Endodermal cell (in vitro differentiated cells): Measurements from ENCODE around the gene MTMR3. TPM values are rescaled to one million over a fixed set of nuclear protein-coding genes. Genes with fewer than 3 reads are reported as not detected.

Experiments
- DNase-seq: peaks from one replicate; pipeline ENCODE4 v3.0.0-alpha.2; 2017
- H3K27ac ChIP-seq: 2 replicates; pipeline ENCODE4 v1.5.1; 2013; ENCODE audit warnings: mild to moderate bottlenecking, low read depth, low read length, moderate library complexity
- H3K27me3 ChIP-seq: 2 replicates; pipeline ENCODE4 v1.6.1; 2013; ENCODE audit warnings: mild to moderate bottlenecking, low read length, moderate library complexity; ENCODE audit not compliant: insufficient read depth, control insufficient read depth, poor library complexity, severe bottlenecking
- H3K36me3 ChIP-seq: 2 replicates; pipeline ENCODE4 v1.7.0; 2013; ENCODE audit warnings: mild to moderate bottlenecking, low read length, moderate library complexity; ENCODE audit not compliant: control insufficient read depth, insufficient read depth
- H3K4me1 ChIP-seq: one replicate; pipeline ENCODE4 v1.7.0; 2013; ENCODE audit warnings: low read length; ENCODE audit not compliant: control insufficient read depth, insufficient read depth
- H3K4me3 ChIP-seq: 2 replicates; pipeline ENCODE4 v1.5.1; 2013; ENCODE audit warnings: mild to moderate bottlenecking, low read length, moderate library complexity
- H3K9ac ChIP-seq: 2 replicates; pipeline ENCODE4 v1.6.1; 2013; ENCODE audit warnings: mild to moderate bottlenecking, low read length, moderate library complexity; ENCODE audit not compliant: poor library complexity, severe bottlenecking; ENCODE audit errors: extremely low read depth
- H3K9me3 ChIP-seq: 2 replicates; pipeline ENCODE4 v1.6.1; 2013; ENCODE audit warnings: mild to moderate bottlenecking, low read length, moderate library complexity; ENCODE audit not compliant: control insufficient read depth
- H3K27ac Mint-ChIP-seq: 2 replicates; pipeline ENCODE4 v1.8.0; 2020; ENCODE audit warnings: mixed read lengths
- H3K27me3 Mint-ChIP-seq: 2 replicates; pipeline ENCODE4 v1.8.0; 2021; ENCODE audit warnings: mild to moderate bottlenecking, mixed read lengths; ENCODE audit not compliant: insufficient read depth
- H3K36me3 Mint-ChIP-seq: 2 replicates; pipeline ENCODE4 v1.8.0; 2020; ENCODE audit warnings: low read depth, mixed read lengths
- H3K4me1 Mint-ChIP-seq: 2 replicates; pipeline ENCODE4 v1.8.0; 2020; ENCODE audit warnings: mixed read lengths
- H3K4me3 Mint-ChIP-seq: 2 replicates; pipeline ENCODE4 v1.8.0; 2020; ENCODE audit warnings: mild to moderate bottlenecking, moderate library complexity, mixed read lengths
- H3K9me3 Mint-ChIP-seq: 2 replicates; pipeline ENCODE4 v1.8.0; 2020; ENCODE audit warnings: mild to moderate bottlenecking, mixed read lengths
- WGBS, 2 experiments: methylation state at CpG; one replicate each; pipeline versions ENCODE4 v1.1.5 to v1.1.7; 2013; ENCODE audit warnings: missing lambda C conversion rate in 2 of 2, mixed read lengths in 1 of 2; ENCODE audit not compliant: insufficient coverage in 1 of 2, insufficient read length in 1 of 2; 5-methylcytosine and 5-hydroxymethylcytosine counted together
- total RNA-seq, 2 donors: library from RNA; stranded (reverse); fragmentation: NEBNext Ultra II Directional in 1 of 2; extraction: Animal tissue kit (Norgen Biotek cat#: 25700) in 1 of 2; gene quantifications; 2 replicates in 1 of 2; 3 replicates in 1 of 2; pipeline ENCODE4 v1.2.1, GENCODE V29; 2021
- TF ChIP-seq, protein P1 (sequence below): fragments of 200-600 bp; sonication (generic); conservative IDR thresholded peaks from 2 replicates; pipeline ENCODE4 v1.5.0; 2021; ENCODE audit warnings: antibody characterized with exemption, mild to moderate bottlenecking

The MTMR3 gene
- total RNA-seq, 2 donors from 2014 or later: 30.9 to 41.3 TPM

DNA sequence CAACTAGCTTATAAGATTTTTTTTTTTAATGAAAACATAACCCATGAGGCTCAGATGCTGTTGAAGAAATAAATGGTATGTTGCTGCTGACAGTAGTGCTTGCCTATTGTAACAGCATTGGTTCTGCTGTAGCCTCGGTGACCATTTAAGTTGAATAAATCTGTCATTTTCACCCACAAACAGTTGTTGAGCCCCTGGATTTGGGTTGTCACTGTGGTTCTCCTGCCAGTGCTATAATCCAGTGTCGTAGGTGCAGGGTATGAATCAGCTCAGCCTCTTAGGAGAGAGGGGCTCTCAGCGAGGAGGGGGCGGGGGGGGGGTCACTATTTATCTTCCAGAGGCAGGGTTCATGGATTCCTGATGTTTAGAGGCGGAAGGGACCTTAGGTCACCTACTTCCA lies 147.4 kb downstream of the MTMR3 start:
- no peak overlapping the region for H3K27ac Mint-ChIP-seq
- H3K9me3 Mint-ChIP-seq: no peaks in the 10 kb centered on the region
- H3K36me3 Mint-ChIP-seq: peaks cover 29% of the 10 kb centered on the region
- H3K27me3 ChIP-seq: no peaks in the 10 kb centered on the region
- H3K4me3 ChIP-seq: no peak overlapping the region
- H3K27me3 Mint-ChIP-seq: no peaks in the 10 kb centered on the region
- H3K27ac ChIP-seq: no peak overlapping the region
- H3K4me1 Mint-ChIP-seq: no peaks in the 10 kb centered on the region
- H3K9me3 ChIP-seq: no peaks in the 10 kb centered on the region
- H3K9ac ChIP-seq: no peak overlapping the region
- H3K36me3 ChIP-seq: peaks cover 33% of the 10 kb centered on the region
- TF ChIP-seq, protein P1, sequence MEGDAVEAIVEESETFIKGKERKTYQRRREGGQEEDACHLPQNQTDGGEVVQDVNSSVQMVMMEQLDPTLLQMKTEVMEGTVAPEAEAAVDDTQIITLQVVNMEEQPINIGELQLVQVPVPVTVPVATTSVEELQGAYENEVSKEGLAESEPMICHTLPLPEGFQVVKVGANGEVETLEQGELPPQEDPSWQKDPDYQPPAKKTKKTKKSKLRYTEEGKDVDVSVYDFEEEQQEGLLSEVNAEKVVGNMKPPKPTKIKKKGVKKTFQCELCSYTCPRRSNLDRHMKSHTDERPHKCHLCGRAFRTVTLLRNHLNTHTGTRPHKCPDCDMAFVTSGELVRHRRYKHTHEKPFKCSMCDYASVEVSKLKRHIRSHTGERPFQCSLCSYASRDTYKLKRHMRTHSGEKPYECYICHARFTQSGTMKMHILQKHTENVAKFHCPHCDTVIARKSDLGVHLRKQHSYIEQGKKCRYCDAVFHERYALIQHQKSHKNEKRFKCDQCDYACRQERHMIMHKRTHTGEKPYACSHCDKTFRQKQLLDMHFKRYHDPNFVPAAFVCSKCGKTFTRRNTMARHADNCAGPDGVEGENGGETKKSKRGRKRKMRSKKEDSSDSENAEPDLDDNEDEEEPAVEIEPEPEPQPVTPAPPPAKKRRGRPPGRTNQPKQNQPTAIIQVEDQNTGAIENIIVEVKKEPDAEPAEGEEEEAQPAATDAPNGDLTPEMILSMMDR: no peak
- no peak for DNase-seq
- no peaks in the 10 kb centered on the region for H3K4me1 ChIP-seq
- WGBS, 2 experiments: 87 to 100% methylated on average over 1 to 5 of the region's 5 CpGs
- H3K4me3 Mint-ChIP-seq: no peak overlapping the region

DNA sequence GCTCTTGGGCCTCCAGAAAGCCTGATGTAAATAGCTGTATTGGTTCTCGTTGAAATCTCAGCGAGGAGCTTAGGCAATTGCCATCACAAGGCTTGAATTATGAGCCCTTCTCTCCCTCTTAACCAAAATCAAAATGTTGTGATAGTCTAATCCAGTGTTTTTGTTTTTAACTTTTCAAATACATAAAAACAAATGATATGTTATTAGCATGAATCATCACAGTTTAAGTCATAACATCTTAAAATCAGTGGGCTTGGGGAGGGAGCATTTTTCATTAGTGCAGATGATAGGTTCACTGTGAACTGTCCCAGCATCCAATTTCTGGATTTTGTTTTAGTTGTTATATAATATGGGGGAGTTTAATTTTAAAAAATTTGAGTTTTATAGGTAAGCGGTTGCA lies 148.4 kb downstream of the MTMR3 start:
- 100% methylated on average over 1 to 3 of the region's 3 CpGs for WGBS, 2 experiments
- Histone ChIP-seq H3K4me1 (no peaks in the 10 kb centered on the region), H3K27ac (no peak overlapping the region), H3K9me3 (no peaks in the 10 kb centered on the region), H3K27me3 (no peaks in the 10 kb centered on the region), H3K4me3 (no peak overlapping the region), H3K36me3 (peaks cover 23% of the 10 kb centered on the region), H3K9ac (no peak overlapping the region)
- H3K9me3 Mint-ChIP-seq: no peaks in the 10 kb centered on the region
- no peaks in the 10 kb centered on the region for H3K27me3 Mint-ChIP-seq
- H3K27ac Mint-ChIP-seq: no peak overlapping the region
- peaks cover 20% of the 10 kb centered on the region for H3K36me3 Mint-ChIP-seq
- TF ChIP-seq, protein P1: no peak
- no peak for DNase-seq
- no peak overlapping the region for H3K4me3 Mint-ChIP-seq
- H3K4me1 Mint-ChIP-seq: no peaks in the 10 kb centered on the region

DNA sequence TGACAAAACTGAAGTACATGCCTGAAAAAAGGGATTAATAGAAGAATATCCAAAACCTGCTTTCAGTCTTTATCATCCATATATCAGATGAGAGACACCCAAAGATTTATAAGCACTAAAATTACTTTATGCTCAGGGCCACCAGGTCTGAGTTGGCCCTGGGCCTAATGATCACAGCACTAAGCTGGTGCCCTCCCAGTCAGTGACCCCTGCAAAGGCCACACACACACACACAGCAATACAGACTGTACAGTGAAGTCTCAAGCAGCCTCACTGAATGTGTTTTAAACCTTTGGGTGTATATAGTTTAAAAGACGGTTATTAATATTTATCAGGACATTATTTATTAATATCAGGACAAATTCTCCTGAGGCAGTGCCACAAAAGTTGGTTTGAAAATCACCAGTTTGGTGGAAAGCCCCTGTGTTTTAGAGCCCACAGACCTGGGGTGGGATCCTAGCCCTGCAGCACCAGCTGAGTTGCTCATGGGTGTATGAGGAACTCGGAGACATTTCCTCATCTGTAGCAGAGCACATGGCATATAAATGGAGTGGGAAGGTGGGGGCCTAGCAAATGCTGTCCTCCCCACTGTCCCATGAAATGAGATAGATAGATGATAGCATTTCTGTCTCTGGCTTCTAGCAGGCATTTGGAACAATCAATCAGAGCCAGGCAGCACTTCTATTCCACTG lies 148.9 kb downstream of the MTMR3 start:
- no peak overlapping the region for H3K9ac ChIP-seq
- Mint-ChIP-seq H3K36me3 (peaks cover 18% of the 10 kb centered on the region), H3K27me3 (no peaks in the 10 kb centered on the region), H3K4me1 (peaks cover 2% of the 10 kb centered on the region), H3K4me3 (no peak overlapping the region), H3K9me3 (no peaks in the 10 kb centered on the region), H3K27ac (no peak overlapping the region)
- H3K27ac ChIP-seq: no peak overlapping the region
- H3K4me1 ChIP-seq: no peaks in the 10 kb centered on the region
- H3K27me3 ChIP-seq: no peaks in the 10 kb centered on the region
- H3K4me3 ChIP-seq: no peak overlapping the region
- no peaks in the 10 kb centered on the region for H3K9me3 ChIP-seq
- peaks cover 17% of the 10 kb centered on the region for H3K36me3 ChIP-seq
- TF ChIP-seq, protein P1: no peak
- DNase-seq: no peak
- 100% methylated on average over 1 of the region's 2 CpGs for WGBS, 2 experiments
